Glutamatergic neuron (in vitro differentiated cells): ENCODE measurements around the gene CACNA1E. TPM values are rescaled to one million over a fixed set of nuclear protein-coding genes. Genes with fewer than 3 reads are reported as not detected.

Experiments used
- DNase-seq: peaks from one replicate; pipeline ENCODE4 v3.0.0; 2022
- H3K27ac Mint-ChIP-seq: one replicate; pipeline ENCODE4 v1.8.0; 2020; ENCODE audit warnings: mild to moderate bottlenecking, mixed read lengths, inconsistent platforms; ENCODE audit not compliant: unreplicated experiment
- H3K27me3 Mint-ChIP-seq: one replicate; pipeline ENCODE4 v1.8.0; 2020; ENCODE audit warnings: mild to moderate bottlenecking, moderate library complexity, mixed read lengths, inconsistent platforms; ENCODE audit not compliant: unreplicated experiment
- H3K36me3 Mint-ChIP-seq: one replicate; pipeline ENCODE4 v1.8.0; 2020; ENCODE audit warnings: mild to moderate bottlenecking, mixed read lengths, inconsistent platforms; ENCODE audit not compliant: unreplicated experiment
- H3K4me1 Mint-ChIP-seq: one replicate; pipeline ENCODE4 v1.8.0; 2020; ENCODE audit warnings: mild to moderate bottlenecking, low read depth, mixed read lengths, inconsistent platforms; ENCODE audit not compliant: unreplicated experiment
- H3K4me3 Mint-ChIP-seq: one replicate; pipeline ENCODE4 v1.8.0; 2020; ENCODE audit warnings: mild to moderate bottlenecking, mixed read lengths, inconsistent platforms; ENCODE audit not compliant: unreplicated experiment
- H3K9me3 Mint-ChIP-seq: one replicate; pipeline ENCODE4 v1.8.0; 2020; ENCODE audit warnings: mild to moderate bottlenecking, moderate library complexity, mixed read lengths, inconsistent platforms; ENCODE audit not compliant: unreplicated experiment
- total RNA-seq: library from RNA; stranded (reverse); fragmentation: NEBNext Ultra II Directional; extraction: Animal tissue kit (Norgen Biotek cat#: 25700); gene quantifications from one replicate; pipeline ENCODE4 v1.2.1, GENCODE V29; 2021; ENCODE audit not compliant: unreplicated experiment
- TF ChIP-seq, protein P1 (sequence below): fragments of 200-600 bp; sonication (generic); IDR thresholded peaks from one replicate; pipeline ENCODE4 v1.5.0; 2021; ENCODE audit not compliant: partially characterized antibody, unreplicated experiment

The CACNA1E gene
- total RNA-seq, 1 donor from 2014 or later = 8.8 TPM

DNA sequence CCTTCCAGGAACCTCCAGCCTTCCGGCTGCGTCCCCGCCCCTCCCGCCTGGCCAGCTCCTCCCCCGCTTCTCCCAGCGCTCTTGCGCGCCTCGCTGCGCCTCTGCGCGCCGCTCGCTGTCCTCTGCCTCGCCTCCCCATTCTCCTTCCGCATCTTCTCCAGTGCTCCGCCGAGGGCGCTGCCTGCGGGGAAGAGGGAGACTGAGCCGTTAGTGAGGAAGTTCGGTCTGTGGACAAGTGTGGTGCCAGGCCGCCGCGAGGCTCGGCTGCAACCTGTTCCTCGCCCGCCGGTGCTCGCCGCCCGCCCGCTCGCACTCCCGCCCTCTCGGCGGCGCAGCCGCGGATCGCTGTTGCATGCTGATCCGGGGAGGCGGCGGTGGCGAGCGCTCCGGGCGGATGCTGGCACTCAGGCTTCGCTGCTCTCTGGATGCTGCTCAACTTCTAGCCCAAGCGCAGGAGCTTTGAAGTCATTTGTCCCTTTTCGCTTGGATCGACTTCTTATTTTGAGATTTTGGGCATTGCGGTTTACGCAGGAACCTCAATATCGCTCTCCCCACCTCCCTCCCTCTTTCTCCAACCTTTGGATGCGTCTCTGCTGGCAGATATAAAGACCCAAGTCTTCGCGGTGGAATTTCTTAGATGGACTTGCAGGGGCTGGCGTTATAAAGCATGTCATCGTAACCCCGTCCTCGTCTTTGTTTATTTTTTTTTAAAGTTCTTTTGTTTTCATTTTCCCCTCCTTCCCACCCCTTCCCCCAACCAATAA, 614 bp upstream of the CACNA1E start:
- TF ChIP-seq, protein P1, sequence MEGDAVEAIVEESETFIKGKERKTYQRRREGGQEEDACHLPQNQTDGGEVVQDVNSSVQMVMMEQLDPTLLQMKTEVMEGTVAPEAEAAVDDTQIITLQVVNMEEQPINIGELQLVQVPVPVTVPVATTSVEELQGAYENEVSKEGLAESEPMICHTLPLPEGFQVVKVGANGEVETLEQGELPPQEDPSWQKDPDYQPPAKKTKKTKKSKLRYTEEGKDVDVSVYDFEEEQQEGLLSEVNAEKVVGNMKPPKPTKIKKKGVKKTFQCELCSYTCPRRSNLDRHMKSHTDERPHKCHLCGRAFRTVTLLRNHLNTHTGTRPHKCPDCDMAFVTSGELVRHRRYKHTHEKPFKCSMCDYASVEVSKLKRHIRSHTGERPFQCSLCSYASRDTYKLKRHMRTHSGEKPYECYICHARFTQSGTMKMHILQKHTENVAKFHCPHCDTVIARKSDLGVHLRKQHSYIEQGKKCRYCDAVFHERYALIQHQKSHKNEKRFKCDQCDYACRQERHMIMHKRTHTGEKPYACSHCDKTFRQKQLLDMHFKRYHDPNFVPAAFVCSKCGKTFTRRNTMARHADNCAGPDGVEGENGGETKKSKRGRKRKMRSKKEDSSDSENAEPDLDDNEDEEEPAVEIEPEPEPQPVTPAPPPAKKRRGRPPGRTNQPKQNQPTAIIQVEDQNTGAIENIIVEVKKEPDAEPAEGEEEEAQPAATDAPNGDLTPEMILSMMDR = no peak
- Mint-ChIP-seq H3K4me3 (peak overlapping the region; percentile 91), H3K36me3 (no peaks in the 10 kb centered on the region)

DNA sequence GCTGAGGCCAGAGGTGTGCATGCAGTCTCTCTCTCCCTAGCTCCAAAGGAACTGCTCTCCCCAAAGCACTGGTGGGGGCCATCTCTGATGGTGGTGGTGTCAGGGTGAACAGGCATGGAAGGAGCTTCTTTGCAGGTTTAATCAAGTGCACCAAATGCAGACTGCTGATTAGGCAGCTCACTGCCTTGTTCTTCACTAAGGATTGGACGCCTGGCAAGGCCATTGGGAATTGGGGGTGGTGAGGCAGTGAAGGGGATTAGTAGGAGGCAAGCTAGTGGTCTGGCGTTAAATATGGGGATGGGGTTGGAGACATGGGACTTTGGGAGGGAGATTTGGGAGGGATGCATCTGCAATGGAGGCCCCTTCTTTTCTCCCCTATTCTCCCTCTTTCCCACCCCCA, 1.5 kb downstream of the CACNA1E start:
- Mint-ChIP-seq H3K4me1 (peaks cover 7% of the 10 kb centered on the region), H3K36me3 (no peaks in the 10 kb centered on the region), H3K27me3 (peaks cover 21% of the 10 kb centered on the region), H3K9me3 (peaks cover 5% of the 10 kb centered on the region), H3K4me3 (peak overlapping the region; percentile 91), H3K27ac (no peak overlapping the region)
- TF ChIP-seq, protein P1 = no peak
- DNase-seq = no peak

More for the DNA sequence above, 614 bp upstream of the CACNA1E start:
- peak; percentile 84 for DNase-seq
- H3K27me3 Mint-ChIP-seq = peaks cover 18% of the 10 kb centered on the region
- H3K4me1 Mint-ChIP-seq = peaks cover 7% of the 10 kb centered on the region
- peaks cover 5% of the 10 kb centered on the region for H3K9me3 Mint-ChIP-seq
- no peak overlapping the region for H3K27ac Mint-ChIP-seq

DNA sequence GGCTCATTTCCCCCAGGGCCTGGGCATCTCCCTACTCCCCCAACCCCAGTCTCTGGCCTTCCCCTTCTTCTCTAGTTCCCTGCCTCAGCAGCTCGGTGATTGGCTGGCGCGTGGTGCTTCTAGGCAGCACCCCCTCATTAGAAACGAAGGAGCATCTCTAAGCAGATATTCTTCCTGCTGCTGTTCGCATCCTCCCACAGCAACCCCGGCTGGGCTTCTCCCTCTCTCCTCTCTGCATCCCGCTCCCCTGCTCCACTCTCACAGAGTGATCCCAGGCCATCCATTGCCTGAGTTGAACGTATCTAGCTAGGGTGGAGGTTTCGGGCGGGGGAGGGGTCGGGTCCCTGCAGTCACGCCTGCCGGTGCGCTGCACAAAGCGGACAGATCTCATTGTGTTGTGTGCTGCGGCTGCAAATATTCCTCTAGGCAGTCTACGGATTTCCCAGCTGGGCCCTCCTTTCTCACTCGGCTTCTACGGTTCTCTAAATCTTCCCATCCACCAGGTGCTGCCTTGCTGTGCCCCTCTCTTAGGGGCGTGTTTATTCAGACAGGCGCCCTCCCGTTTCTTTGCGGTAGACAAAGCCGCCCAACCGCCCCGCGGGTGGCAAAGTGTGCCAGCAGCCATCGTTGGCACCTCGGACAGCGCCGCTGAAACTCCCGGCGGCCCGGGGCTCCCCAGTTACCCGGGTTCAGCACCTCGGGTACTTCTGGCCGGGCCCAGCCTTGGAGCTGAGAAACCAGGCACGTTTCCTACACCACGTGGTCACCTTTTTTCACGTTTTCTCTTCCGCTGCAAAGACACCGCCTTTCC, 2.2 kb downstream of the CACNA1E start:
- Mint-ChIP-seq H3K36me3 (no peaks in the 10 kb centered on the region), H3K9me3 (peaks cover 5% of the 10 kb centered on the region), H3K27ac (peak overlapping the region; percentile 55), H3K4me3 (peak overlapping the region; percentile 83), H3K27me3 (peaks cover 21% of the 10 kb centered on the region), H3K4me1 (peaks cover 7% of the 10 kb centered on the region)
- TF ChIP-seq, protein P1 = no peak
- DNase-seq = peak; percentile 53

DNA sequence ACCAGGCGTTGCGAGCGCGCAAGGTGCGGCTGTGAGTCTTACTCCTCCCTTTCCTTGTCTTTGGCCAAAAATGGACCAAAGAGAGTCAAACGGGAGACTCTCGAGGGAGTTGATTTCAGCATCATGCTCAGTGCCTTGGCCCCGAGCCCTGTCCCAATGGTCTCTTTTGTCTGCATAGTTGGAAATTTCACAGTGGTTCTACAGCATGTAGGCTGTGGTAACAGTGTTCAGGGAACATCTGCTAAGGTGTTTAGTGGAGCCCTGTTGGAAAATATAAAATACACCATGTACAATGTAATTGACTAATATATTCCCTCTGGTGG, 2.7 kb downstream of the CACNA1E start:
- peaks cover 7% of the 10 kb centered on the region for H3K4me1 Mint-ChIP-seq
- TF ChIP-seq, protein P1 = peak; percentile 45

DNA sequence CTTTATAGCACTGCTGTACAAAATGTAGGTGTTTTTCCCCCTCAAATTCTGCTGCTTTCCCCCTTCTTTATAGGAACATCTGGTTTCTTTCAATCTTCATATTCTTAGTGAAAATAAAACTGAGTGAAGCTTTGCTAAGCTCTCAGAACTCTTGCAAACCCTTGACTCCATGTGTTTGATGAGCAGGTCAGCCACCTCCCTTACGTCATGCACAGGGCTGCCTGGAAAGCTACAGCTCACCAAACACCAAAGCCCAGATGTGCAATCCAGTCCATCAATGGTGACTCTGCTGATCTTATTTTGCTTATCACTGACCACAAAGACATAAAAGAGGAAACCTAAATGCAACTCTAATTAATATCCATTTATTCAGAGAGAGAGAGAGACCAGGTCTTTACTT, 5.5 kb downstream of the CACNA1E start:
- H3K4me3 Mint-ChIP-seq = no peak overlapping the region
- H3K27ac Mint-ChIP-seq = no peak overlapping the region
- peaks cover 12% of the 10 kb centered on the region for H3K27me3 Mint-ChIP-seq
- DNase-seq = no peak
- TF ChIP-seq, protein P1 = no peak
- peaks cover 3% of the 10 kb centered on the region for H3K9me3 Mint-ChIP-seq
- H3K4me1 Mint-ChIP-seq = peaks cover 5% of the 10 kb centered on the region
- no peaks in the 10 kb centered on the region for H3K36me3 Mint-ChIP-seq

More for the DNA sequence above, 2.7 kb downstream of the CACNA1E start:
- DNase-seq = no peak
- Mint-ChIP-seq H3K9me3 (peaks cover 5% of the 10 kb centered on the region), H3K36me3 (no peaks in the 10 kb centered on the region), H3K4me3 (peak overlapping the region; percentile 83), H3K27ac (peak overlapping the region; percentile 55), H3K27me3 (peaks cover 21% of the 10 kb centered on the region)
